Hematopoietic multipotent progenitor cell treated with erythropoietin and hydrocortisone succinate and interleukin-3 and kit ligand, for 6 days (in vitro differentiated cells): ENCODE measurements around the gene RASL10B.
"Not testable (repeated sequence)": the region's sequence is repeated elsewhere in the genome, so short reads cannot be mapped to it uniquely, and the experiment has no call there.

Experiments
- DNase-seq: peaks from one replicate; pipeline ENCODE4 v3.0.0-alpha.2; 2015

Gene RASL10B

GRCh38 chr17:35743626-35744328 lies 12.3 kb downstream of the RASL10B start:
- DNase-seq: peak; percentile 81

- no peak for DNase-seq
Observed at GRCh38 chr17:35744830-35745229, 13.4 kb downstream of the RASL10B start.

GRCh38 chr17:35745246-35745645 lies 13.8 kb downstream of the RASL10B start:
- no peak for DNase-seq

- DNase-seq: no peak
Observed at GRCh38 chr17:35745749-35746320, 14.4 kb downstream of the RASL10B start.

GRCh38 chr17:35747540-35748017 lies 16.1 kb downstream of the RASL10B start:
- DNase-seq: peak; percentile 93

- DNase-seq: peak; percentile 91
Observed at GRCh38 chr17:35748341-35748841, 17.0 kb downstream of the RASL10B start.

- DNase-seq: no peak
Observed at GRCh38 chr17:35748979-35749378, 17.5 kb downstream of the RASL10B start.

- peak; percentile 74 for DNase-seq
Observed at GRCh38 chr17:35749560-35750412, 18.3 kb downstream of the RASL10B start.

- peak; percentile 62 for DNase-seq
Observed at GRCh38 chr17:35750526-35751395, 19.3 kb downstream of the RASL10B start.

- not testable (repeated sequence) for DNase-seq
Observed at GRCh38 chr17:35751541-35751940, 20.1 kb downstream of the RASL10B start.

GRCh38 chr17:35752471-35752870 lies 21.0 kb downstream of the RASL10B start:
- no peak for DNase-seq

GRCh38 chr17:35752945-35753764 lies 21.7 kb downstream of the RASL10B start, which contains the start of gene GAS2L2:
Gene GAS2L2, minus strand, starts transcription at chr17:35753239. Its CDS starts 389 bp downstream, at chr17:35752850.
- no peak for DNase-seq

- DNase-seq: no peak
Observed at GRCh38 chr17:35757243-35757642, 25.8 kb downstream of the RASL10B start.

- no peak for DNase-seq
Observed at GRCh38 chr17:35760587-35760986, 29.1 kb downstream of the RASL10B start, which contains the start of gene C17orf50. Gene C17orf50, plus strand, starts transcription at chr17:35760887. Its CDS starts 55 bp downstream, at chr17:35760942.

GRCh38 chr17:35761601-35762000 lies 30.2 kb downstream of the RASL10B start:
- DNase-seq: no peak

GRCh38 chr17:35763767-35764122 lies 32.3 kb downstream of the RASL10B start:
- DNase-seq: no peak

GRCh38 chr17:35764123-35764991 lies 32.9 kb downstream of the RASL10B start:
- DNase-seq: peak; percentile 94

GRCh38 chr17:35765086-35765710 lies 33.8 kb downstream of the RASL10B start:
- DNase-seq: no peak

GRCh38 chr17:35765756-35766488 lies 34.5 kb downstream of the RASL10B start:
- no peak for DNase-seq
